Dendritic cell treated with granulocyte-macrophage colony-stimulating factor and Interleukin-4, amounts not matched to agents 40 ng/mL and 50 ng/mL, for 4 days (primary cell): Measurements from ENCODE around the gene UTRN.

Experiments used
- H3K27ac Mint-ChIP-seq: one replicate; pipeline ENCODE4 v1.8.0; 2022; ENCODE audit warnings: mild to moderate bottlenecking, mixed read lengths
- H3K27me3 Mint-ChIP-seq: one replicate; pipeline ENCODE4 v1.8.0; 2022; ENCODE audit warnings: mild to moderate bottlenecking, mixed read lengths
- H3K36me3 Mint-ChIP-seq: one replicate; pipeline ENCODE4 v1.8.0; 2022; ENCODE audit warnings: low read depth, mixed read lengths
- H3K4me1 Mint-ChIP-seq: one replicate; pipeline ENCODE4 v1.8.0; 2022; ENCODE audit warnings: low read depth, mixed read lengths
- H3K4me3 Mint-ChIP-seq: one replicate; pipeline ENCODE4 v1.8.0; 2022; ENCODE audit warnings: mild to moderate bottlenecking, moderate library complexity, mixed read lengths
- H3K9me3 Mint-ChIP-seq: one replicate; pipeline ENCODE4 v1.8.0; 2022; ENCODE audit warnings: mixed read lengths
- intact Hi-C: fragments of 100-400 bp; cut with micrococcal nuclease; formaldehyde crosslinking; loops from one replicate; pipeline ENCODE4 v1.15.0; 2022

Gene UTRN

GRCh38 chr6:144330017-144330987 lies 45.2 kb downstream of the UTRN start:
- H3K27ac Mint-ChIP-seq = no peak overlapping the region
- peaks cover 19% of the 10 kb centered on the region for H3K4me1 Mint-ChIP-seq
- H3K27me3 Mint-ChIP-seq = no peaks in the 10 kb centered on the region
- no peaks in the 10 kb centered on the region for H3K36me3 Mint-ChIP-seq
- no peak overlapping the region for H3K4me3 Mint-ChIP-seq
- intact Hi-C loops = no loop called here
- no peaks in the 10 kb centered on the region for H3K9me3 Mint-ChIP-seq

GRCh38 chr6:144331491-144331969 lies 46.4 kb downstream of the UTRN start:
- intact Hi-C loops = no loop called here
- H3K27me3 Mint-ChIP-seq = no peaks in the 10 kb centered on the region
- H3K36me3 Mint-ChIP-seq = no peaks in the 10 kb centered on the region
- no peak overlapping the region for H3K27ac Mint-ChIP-seq
- H3K4me1 Mint-ChIP-seq = peaks cover 29% of the 10 kb centered on the region
- no peak overlapping the region for H3K4me3 Mint-ChIP-seq
- no peaks in the 10 kb centered on the region for H3K9me3 Mint-ChIP-seq

GRCh38 chr6:144332177-144332576 lies 47.0 kb downstream of the UTRN start:
- H3K36me3 Mint-ChIP-seq = no peaks in the 10 kb centered on the region
- no peak overlapping the region for H3K4me3 Mint-ChIP-seq
- peaks cover 34% of the 10 kb centered on the region for H3K4me1 Mint-ChIP-seq
- H3K9me3 Mint-ChIP-seq = no peaks in the 10 kb centered on the region
- intact Hi-C loops = no loop called here
- no peak overlapping the region for H3K27ac Mint-ChIP-seq
- H3K27me3 Mint-ChIP-seq = no peaks in the 10 kb centered on the region

- Mint-ChIP-seq H3K4me1 (peaks cover 49% of the 10 kb centered on the region), H3K4me3 (no peak overlapping the region), H3K9me3 (no peaks in the 10 kb centered on the region), H3K27me3 (no peaks in the 10 kb centered on the region), H3K27ac (peak overlapping the region; percentile 16), H3K36me3 (no peaks in the 10 kb centered on the region)
- intact Hi-C loops = no loop called here
These were observed 49.1 kb downstream of the UTRN start for GRCh38 chr6:144334150-144334708.
